Lower leg skin (tissue), 4 donors: ENCODE results near the gene PAH. TPM values are rescaled to one million over a fixed set of nuclear protein-coding genes. Genes with fewer than 3 reads are reported as not detected.

Experiments
- DNase-seq, 2 donors: peaks; one replicate each; pipeline ENCODE4 v3.0.0-alpha.2; 2019; ENCODE audit warnings: low spot score in 2 of 2
- H3K4me3 ChIP-seq: fragments of 200-600 bp; sonication (generic); 2 replicates; pipeline ENCODE4 v1.5.1; 2017; ENCODE audit warnings: mild to moderate bottlenecking, low read depth; ENCODE audit not compliant: poor library complexity, severe bottlenecking
- POLR2A ChIP-seq, 2 donors: fragments of 450-650 bp; IDR thresholded peaks; one replicate each; pipeline ENCODE4 v1.6.1; 2016 to 2017; ENCODE audit warnings: antibody characterized with exemption in 2 of 2, mild to moderate bottlenecking in 1 of 2, moderate library complexity in 1 of 2
- WGBS, 2 donors: methylation state at CpG; one replicate each; pipeline ENCODE4 v1.1.5; 2018; 5-methylcytosine and 5-hydroxymethylcytosine counted together
- intact Hi-C: fragments of 100-400 bp; cut with DNase I; formaldehyde crosslinking; loops from one replicate; pipeline ENCODE4 v1.15.0; 2023; ENCODE audit warnings: low total_unique reads
- total RNA-seq, 4 donors: library from RNA; depleted of rRNA; stranded (reverse); fragments of >200 nt; gene quantifications; one replicate each; pipeline ENCODE4 v1.1.0, GENCODE V29; 2016
- TF ChIP-seq, protein P1 (sequence below), 3 donors: fragments of 450-650 bp; IDR thresholded peaks; one replicate each; pipeline ENCODE4 v1.5.1; 2016; ENCODE audit warnings: antibody characterized with exemption in 3 of 3, mild to moderate bottlenecking in 3 of 3, moderate library complexity in 2 of 3

Gene PAH
- total RNA-seq, 4 donors from 2014 or later: not detected

DNA sequence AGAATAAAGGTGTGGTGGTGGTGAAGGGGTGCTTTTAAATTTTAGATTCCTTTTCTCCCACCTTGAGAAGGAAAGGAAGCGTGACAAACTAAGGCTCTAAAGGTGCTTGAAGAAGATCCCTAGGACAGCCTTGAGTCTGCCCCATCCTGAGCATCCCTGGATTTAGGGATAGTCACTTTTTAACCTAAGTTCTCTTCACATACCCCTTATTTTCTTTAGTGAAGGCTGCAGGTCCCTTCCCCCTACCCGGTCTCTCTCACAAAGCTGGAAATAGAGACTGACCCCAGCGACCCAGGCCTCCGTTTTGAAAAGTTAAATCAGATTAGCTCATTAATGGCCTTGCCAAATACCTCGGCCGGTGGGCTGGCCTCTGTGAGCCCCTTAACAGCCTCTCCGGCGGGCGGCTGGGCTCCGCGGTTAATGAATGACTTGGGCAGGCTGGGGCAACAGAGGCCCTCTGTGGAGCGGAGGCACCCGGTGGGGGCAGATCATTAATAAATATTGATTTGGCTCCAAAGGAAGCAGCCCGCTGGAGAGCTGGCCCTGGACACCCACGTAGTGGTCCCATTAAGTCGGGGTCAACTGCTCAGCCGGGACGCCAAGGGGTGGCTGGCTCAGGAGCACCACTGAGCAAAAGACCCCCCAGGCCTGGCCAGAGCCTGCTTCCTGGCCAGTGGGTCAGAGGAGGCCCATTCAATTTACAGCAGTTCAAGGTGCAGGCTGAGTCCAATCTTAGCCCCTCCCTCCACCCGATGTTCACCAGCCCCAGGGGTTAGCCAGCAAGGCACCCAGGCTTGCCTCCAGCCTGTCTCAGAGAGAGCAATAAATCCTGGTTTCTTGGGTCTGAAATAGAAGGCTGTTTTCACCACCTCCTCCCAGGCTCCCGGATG is 31.8 kb downstream of the PAH start:
- H3K4me3 ChIP-seq: no peak overlapping the region
- intact Hi-C loops: no loop called here
- DNase-seq: no peak
- TF ChIP-seq POLR2A (IDR thresholded peaks at IDR 0.05): no peak
- TF ChIP-seq, protein P1, sequence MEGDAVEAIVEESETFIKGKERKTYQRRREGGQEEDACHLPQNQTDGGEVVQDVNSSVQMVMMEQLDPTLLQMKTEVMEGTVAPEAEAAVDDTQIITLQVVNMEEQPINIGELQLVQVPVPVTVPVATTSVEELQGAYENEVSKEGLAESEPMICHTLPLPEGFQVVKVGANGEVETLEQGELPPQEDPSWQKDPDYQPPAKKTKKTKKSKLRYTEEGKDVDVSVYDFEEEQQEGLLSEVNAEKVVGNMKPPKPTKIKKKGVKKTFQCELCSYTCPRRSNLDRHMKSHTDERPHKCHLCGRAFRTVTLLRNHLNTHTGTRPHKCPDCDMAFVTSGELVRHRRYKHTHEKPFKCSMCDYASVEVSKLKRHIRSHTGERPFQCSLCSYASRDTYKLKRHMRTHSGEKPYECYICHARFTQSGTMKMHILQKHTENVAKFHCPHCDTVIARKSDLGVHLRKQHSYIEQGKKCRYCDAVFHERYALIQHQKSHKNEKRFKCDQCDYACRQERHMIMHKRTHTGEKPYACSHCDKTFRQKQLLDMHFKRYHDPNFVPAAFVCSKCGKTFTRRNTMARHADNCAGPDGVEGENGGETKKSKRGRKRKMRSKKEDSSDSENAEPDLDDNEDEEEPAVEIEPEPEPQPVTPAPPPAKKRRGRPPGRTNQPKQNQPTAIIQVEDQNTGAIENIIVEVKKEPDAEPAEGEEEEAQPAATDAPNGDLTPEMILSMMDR (IDR thresholded peaks at IDR 0.05): no peak
- 38 to 61% methylated on average over 15 to 20 of the region's 20 CpGs for WGBS, 2 donors

- H3K4me3 ChIP-seq: no peak overlapping the region
- 28 to 29% methylated on average over 8 of the region's 8 CpGs for WGBS, 2 donors
- TF ChIP-seq POLR2A (IDR thresholded peaks at IDR 0.05): no peak
- TF ChIP-seq, protein P1 (IDR thresholded peaks at IDR 0.05): no peak
- no peak for DNase-seq
- intact Hi-C loops: no loop called here
These were observed 33.7 kb downstream of the PAH start for GRCh38 chr12:102883204-102883799.

DNA sequence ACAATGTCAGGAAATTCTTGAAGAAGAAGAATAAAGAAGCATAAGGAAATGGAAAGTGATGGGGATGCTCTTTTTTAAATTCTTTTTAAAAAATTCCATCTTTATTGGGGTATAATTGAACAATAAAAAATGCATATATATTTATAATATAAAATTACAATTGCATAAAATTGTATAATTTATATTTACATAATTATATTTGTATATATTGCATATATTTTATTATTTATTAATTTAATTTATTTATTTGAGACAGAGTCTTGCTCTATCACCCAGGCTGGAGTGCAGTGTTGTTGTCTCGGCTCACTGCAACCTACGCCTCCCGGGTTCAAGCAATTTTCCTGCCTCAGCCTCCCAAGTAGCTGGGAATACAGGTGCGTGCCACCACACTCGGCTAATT is 36.3 kb downstream of the PAH start:
- no peak for TF ChIP-seq POLR2A (IDR thresholded peaks at IDR 0.05)
- TF ChIP-seq, protein P1 (IDR thresholded peaks at IDR 0.05): no peak
- 93 to 97% methylated on average over 5 of the region's 5 CpGs for WGBS, 2 donors
- H3K4me3 ChIP-seq: no peak overlapping the region
- DNase-seq: no peak
- intact Hi-C loops: no loop called here

GRCh38 chr12:102879144-102879763 is 37.8 kb downstream of the PAH start:
- TF ChIP-seq, protein P1 (IDR thresholded peaks at IDR 0.05): peak in 1 of 3 donors; percentile 15
- no peak for TF ChIP-seq POLR2A (IDR thresholded peaks at IDR 0.05)
- peak in 1 of 2 donors; percentile 70 for DNase-seq
- intact Hi-C loops: no loop called here
- WGBS, 2 donors: 12 to 17% methylated on average over 9 of the region's 9 CpGs
- no peak overlapping the region for H3K4me3 ChIP-seq

DNA sequence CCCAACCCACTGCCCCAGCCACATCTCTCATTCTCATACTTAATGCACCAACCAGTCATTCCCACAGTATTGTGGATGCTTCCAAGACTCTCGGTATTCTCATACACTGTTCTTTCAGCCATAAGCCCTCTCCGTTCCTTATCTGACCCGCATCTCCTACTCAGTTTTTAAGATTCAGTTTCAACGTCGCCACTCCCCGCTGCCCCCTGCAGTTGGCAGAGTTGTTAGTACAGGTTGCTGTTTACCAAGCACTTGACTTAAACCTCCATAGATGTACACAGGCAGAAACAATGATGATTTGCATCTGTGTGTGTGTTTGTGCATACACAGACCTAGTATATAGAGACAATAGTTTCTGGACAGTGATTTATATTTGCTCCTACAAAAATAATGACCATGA is 40.2 kb downstream of the PAH start:
- no peak for DNase-seq
- intact Hi-C loops: no loop called here
- H3K4me3 ChIP-seq: no peak overlapping the region
- 73 to 78% methylated on average over 6 of the region's 6 CpGs for WGBS, 2 donors
- no peak for TF ChIP-seq POLR2A (IDR thresholded peaks at IDR 0.05)
- TF ChIP-seq, protein P1 (IDR thresholded peaks at IDR 0.05): no peak
